HG03139 (cell line): ENCODE results near the gene ORMDL3.
A peak's percentile ranks its signal among the peaks of the same experiment; 100 is the strongest.

Experiments
- ATAC-seq: cut with Tn5 transposase; IDR thresholded peaks from one replicate; pipeline ENCODE4 v1.9.1; 2021; ENCODE audit not compliant: unreplicated experiment

ORMDL3 gene

GRCh38 chr17:39927101-39927928, at the start of gene ORMDL3, which contains the start of gene LRRC3C:
ORMDL3 (minus strand) TSS chr17:39927601; CDS start chr17:39924203, 3,398 bp downstream.
LRRC3C (plus strand) TSS chr17:39927732; CDS start chr17:39941524, 13,792 bp downstream.
- ATAC-seq, result peak; percentile 76

GRCh38 chr17:39975801-39976200, 48.4 kb upstream of the ORMDL3 start:
- no peak for ATAC-seq

GRCh38 chr17:39974433-39974832, 47.0 kb upstream of the ORMDL3 start:
- no peak for ATAC-seq

GRCh38 chr17:39973496-39973895, 46.1 kb upstream of the ORMDL3 start:
- ATAC-seq, result no peak

GRCh38 chr17:39972271-39972670, 44.9 kb upstream of the ORMDL3 start:
- ATAC-seq, result no peak

GRCh38 chr17:39971076-39971603, 43.7 kb upstream of the ORMDL3 start:
- ATAC-seq, result no peak

GRCh38 chr17:39970157-39970692, 42.8 kb upstream of the ORMDL3 start:
- no peak for ATAC-seq

- no peak for ATAC-seq
These were observed 42.0 kb upstream of the ORMDL3 start for GRCh38 chr17:39969375-39969774.

GRCh38 chr17:39968761-39969160, 41.4 kb upstream of the ORMDL3 start:
- ATAC-seq, result no peak

- ATAC-seq, result no peak
These were observed 39.4 kb upstream of the ORMDL3 start for GRCh38 chr17:39966771-39967170.

GRCh38 chr17:39965017-39965699, 37.8 kb upstream of the ORMDL3 start:
- no peak for ATAC-seq

- ATAC-seq, result no peak
These were observed 36.4 kb upstream of the ORMDL3 start for GRCh38 chr17:39963829-39964228.

- ATAC-seq, result no peak
These were observed 35.3 kb upstream of the ORMDL3 start, which contains the start of gene GSDMA for GRCh38 chr17:39962642-39963220. GSDMA (plus strand) TSS chr17:39963004; CDS start chr17:39965688, 2,684 bp downstream.

GRCh38 chr17:39960524-39961041, 33.2 kb upstream of the ORMDL3 start:
- no peak for ATAC-seq

- no peak for ATAC-seq
These were observed 28.4 kb upstream of the ORMDL3 start for GRCh38 chr17:39955726-39956225.

GRCh38 chr17:39954876-39955275, 27.5 kb upstream of the ORMDL3 start:
- ATAC-seq, result no peak

- ATAC-seq, result no peak
These were observed 26.1 kb upstream of the ORMDL3 start for GRCh38 chr17:39953471-39953888.

GRCh38 chr17:39952680-39953470, 25.5 kb upstream of the ORMDL3 start:
- peak; percentile 67 for ATAC-seq

GRCh38 chr17:39951924-39952679, 24.7 kb upstream of the ORMDL3 start:
- no peak for ATAC-seq
